Transverse colon (tissue), 4 donors: Measurements from ENCODE around the gene CCDC177. TPM values are rescaled to one million over a fixed set of nuclear protein-coding genes. Genes with fewer than 3 reads are reported as not detected.
A peak's percentile ranks its signal among the peaks of the same experiment; 100 is the strongest.

Experiments
- DNase-seq: peaks from one replicate; pipeline ENCODE4 v3.0.0-alpha.2; 2019
- H3K27ac ChIP-seq, 4 donors: fragments of 200-600 bp; sonication (generic); 2 replicates each; pipeline ENCODE4 v1.5.1; 2016 to 2018; ENCODE audit warnings: inconsistent platforms in 4 of 4
- H3K27me3 ChIP-seq: fragments of 200-600 bp; sonication (generic); 2 replicates; pipeline ENCODE4 v1.5.1; 2017; ENCODE audit warnings: inconsistent platforms
- H3K36me3 ChIP-seq, 4 donors: fragments of 200-600 bp; sonication (generic); 2 replicates each; pipeline ENCODE4 v1.5.1; 2017 to 2019; ENCODE audit warnings: inconsistent platforms in 4 of 4
- H3K4me1 ChIP-seq, 4 donors: fragments of 200-600 bp; sonication (generic); 2 replicates each; pipeline ENCODE4 v1.5.1; 2017 to 2020; ENCODE audit warnings: inconsistent platforms in 4 of 4
- H3K4me3 ChIP-seq, 4 donors: fragments of 200-600 bp; sonication (generic); 1 replicate in 1 of 4; 2 replicates in 3 of 4; pipeline versions ENCODE4 v1.5.1 to v1.6.1; 2017 to 2019; ENCODE audit warnings: inconsistent platforms in 4 of 4
- H3K9me3 ChIP-seq, 2 donors: fragments of 200-600 bp; sonication (generic); 2 replicates each; pipeline ENCODE4 v1.5.1; 2017 to 2019; ENCODE audit warnings: inconsistent platforms in 2 of 2
- EP300 ChIP-seq: sonication (generic); formaldehyde crosslinking; IDR thresholded peaks from one replicate; pipeline ENCODE4 v1.6.1; 2017; ENCODE audit warnings: antibody characterized with exemption, low read depth
- POLR2A ChIP-seq: fragments of 450-650 bp; IDR thresholded peaks from one replicate; pipeline ENCODE4 v1.6.1; 2016; ENCODE audit warnings: antibody characterized with exemption, mild to moderate bottlenecking, moderate library complexity
- POLR2AphosphoS5 ChIP-seq, 3 donors: sonication (generic); formaldehyde crosslinking; IDR thresholded peaks; one replicate each; pipeline ENCODE4 v1.6.1; 2016; ENCODE audit warnings: antibody characterized with exemption in 3 of 3
- WGBS, 2 donors: methylation state at CpG; one replicate each; pipeline ENCODE4 v1.1.5; 2018; ENCODE audit warnings: low coverage in 1 of 2; 5-methylcytosine and 5-hydroxymethylcytosine counted together
- in situ Hi-C, 4 donors: fragments of 200-750 bp; cut with MboI; loops; one replicate each; pipeline versions ENCODE4 v1.15.0 to v1.15.1; 2017; ENCODE audit warnings: low sequenced_read_pairs in 3 of 4, low pct_ligation_motif_present in 1 of 4, low pct_unique_long_range_greater_than_20kb in 1 of 4
- intact Hi-C: fragments of 100-400 bp; cut with DNase I; formaldehyde crosslinking; loops from one replicate; pipeline ENCODE4 v1.15.1; 2023; ENCODE audit warnings: low total_unique reads
- total RNA-seq, 4 donors: library from RNA; depleted of rRNA; stranded (reverse); fragments of >200 nt; gene quantifications; one replicate each; pipeline ENCODE4 v1.1.0, GENCODE V29; 2016
- TF ChIP-seq, protein P1 (sequence below), 5 experiments: fragments of 200-600 bp in 3 of 5; fragments of 450-650 bp in 2 of 5; sonication (generic) in 3 of 5; IDR thresholded peaks; 1 replicate in 2 of 5; 2 replicates in 3 of 5; pipeline ENCODE4 v1.5.1; 2016 to 2017; ENCODE audit warnings: antibody characterized with exemption in 5 of 5, inconsistent platforms in 3 of 5, mild to moderate bottlenecking in 2 of 5, moderate library complexity in 1 of 5

Gene CCDC177
- total RNA-seq, 4 donors from 2014 or later, result not detected

DNA sequence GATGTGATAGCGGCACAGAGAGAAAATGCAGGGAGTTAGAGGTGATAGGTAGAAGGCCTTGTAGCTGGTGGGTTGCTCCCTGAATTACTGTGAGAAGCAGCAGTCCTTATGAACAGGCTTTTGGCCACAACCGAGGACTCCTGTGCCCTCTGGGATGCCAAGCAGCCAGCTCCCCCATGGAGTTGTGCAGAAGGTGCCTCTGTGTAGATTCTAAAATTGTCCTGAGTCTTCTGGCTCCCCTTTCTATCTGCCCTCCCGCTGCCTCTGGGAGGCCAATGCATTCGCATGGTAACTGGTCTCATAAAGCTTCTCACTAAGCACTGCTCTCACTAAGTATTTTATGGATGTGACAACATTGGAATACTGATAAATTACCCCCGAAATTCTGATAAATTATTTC, 20.7 kb upstream of the CCDC177 start:
- in situ Hi-C loops (loop anchor here (25.0 kb wide), 1 partner anchor 417 kb away; no protein-coding TSS in a partner anchor), intact Hi-C loops (no loop called here)
- DNase-seq, result no peak
- Histone ChIP-seq H3K27ac (no peak overlapping the region), H3K27me3 (no peaks in the 10 kb centered on the region), H3K4me1 (peaks cover 0 to 4% (median 0%) of the 10 kb centered on the region in 4 donors), H3K36me3 (no peaks in the 10 kb centered on the region), H3K9me3 (no peaks in the 10 kb centered on the region), H3K4me3 (no peak overlapping the region)
- 90 to 97% methylated on average over 3 to 5 of the region's 5 CpGs for WGBS, 2 donors
- TF ChIP-seq EP300, result no peak
- no peak for TF ChIP-seq POLR2A
- TF ChIP-seq POLR2AphosphoS5 (IDR thresholded peaks at IDR 0.05), result no peak
- TF ChIP-seq, protein P1, sequence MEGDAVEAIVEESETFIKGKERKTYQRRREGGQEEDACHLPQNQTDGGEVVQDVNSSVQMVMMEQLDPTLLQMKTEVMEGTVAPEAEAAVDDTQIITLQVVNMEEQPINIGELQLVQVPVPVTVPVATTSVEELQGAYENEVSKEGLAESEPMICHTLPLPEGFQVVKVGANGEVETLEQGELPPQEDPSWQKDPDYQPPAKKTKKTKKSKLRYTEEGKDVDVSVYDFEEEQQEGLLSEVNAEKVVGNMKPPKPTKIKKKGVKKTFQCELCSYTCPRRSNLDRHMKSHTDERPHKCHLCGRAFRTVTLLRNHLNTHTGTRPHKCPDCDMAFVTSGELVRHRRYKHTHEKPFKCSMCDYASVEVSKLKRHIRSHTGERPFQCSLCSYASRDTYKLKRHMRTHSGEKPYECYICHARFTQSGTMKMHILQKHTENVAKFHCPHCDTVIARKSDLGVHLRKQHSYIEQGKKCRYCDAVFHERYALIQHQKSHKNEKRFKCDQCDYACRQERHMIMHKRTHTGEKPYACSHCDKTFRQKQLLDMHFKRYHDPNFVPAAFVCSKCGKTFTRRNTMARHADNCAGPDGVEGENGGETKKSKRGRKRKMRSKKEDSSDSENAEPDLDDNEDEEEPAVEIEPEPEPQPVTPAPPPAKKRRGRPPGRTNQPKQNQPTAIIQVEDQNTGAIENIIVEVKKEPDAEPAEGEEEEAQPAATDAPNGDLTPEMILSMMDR (IDR thresholded peaks at IDR 0.05), result no peak

DNA sequence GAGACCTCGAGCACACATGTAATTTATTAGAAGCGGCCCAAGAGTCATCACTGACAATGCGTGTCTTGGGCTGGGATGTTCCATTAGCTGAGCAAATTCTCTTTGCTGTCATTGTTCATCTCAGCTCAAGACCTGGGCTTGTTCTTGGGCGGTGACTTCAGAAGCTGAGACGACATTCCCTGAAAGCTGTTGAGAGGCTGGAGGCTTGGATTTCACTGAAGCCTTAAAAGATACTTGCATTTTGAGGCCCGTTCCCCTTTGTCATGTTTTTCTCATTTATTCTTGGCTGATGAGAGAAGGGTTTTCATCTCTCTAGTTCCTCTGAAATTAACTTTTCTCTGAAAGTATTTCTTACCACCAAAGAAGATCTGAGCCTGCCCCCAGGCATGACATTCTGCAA, 20.2 kb upstream of the CCDC177 start:
- H3K27ac ChIP-seq, result no peak overlapping the region
- H3K4me3 ChIP-seq, result no peak overlapping the region
- DNase-seq, result no peak
- peaks cover 0 to 4% (median 0%) of the 10 kb centered on the region in 4 donors for H3K4me1 ChIP-seq
- TF ChIP-seq EP300 (no peak), POLR2AphosphoS5 (IDR thresholded peaks at IDR 0.05) (no peak), POLR2A (no peak)
- TF ChIP-seq, protein P1 (IDR thresholded peaks at IDR 0.05), result no peak
- in situ Hi-C loops (loop anchor here (25.0 kb wide), 1 partner anchor 417 kb away; no protein-coding TSS in a partner anchor), intact Hi-C loops (no loop called here)
- H3K27me3 ChIP-seq, result no peaks in the 10 kb centered on the region
- H3K36me3 ChIP-seq, result no peaks in the 10 kb centered on the region
- WGBS, 2 donors, result 91 to 97% methylated on average over 3 to 6 of the region's 6 CpGs
- no peaks in the 10 kb centered on the region for H3K9me3 ChIP-seq

DNA sequence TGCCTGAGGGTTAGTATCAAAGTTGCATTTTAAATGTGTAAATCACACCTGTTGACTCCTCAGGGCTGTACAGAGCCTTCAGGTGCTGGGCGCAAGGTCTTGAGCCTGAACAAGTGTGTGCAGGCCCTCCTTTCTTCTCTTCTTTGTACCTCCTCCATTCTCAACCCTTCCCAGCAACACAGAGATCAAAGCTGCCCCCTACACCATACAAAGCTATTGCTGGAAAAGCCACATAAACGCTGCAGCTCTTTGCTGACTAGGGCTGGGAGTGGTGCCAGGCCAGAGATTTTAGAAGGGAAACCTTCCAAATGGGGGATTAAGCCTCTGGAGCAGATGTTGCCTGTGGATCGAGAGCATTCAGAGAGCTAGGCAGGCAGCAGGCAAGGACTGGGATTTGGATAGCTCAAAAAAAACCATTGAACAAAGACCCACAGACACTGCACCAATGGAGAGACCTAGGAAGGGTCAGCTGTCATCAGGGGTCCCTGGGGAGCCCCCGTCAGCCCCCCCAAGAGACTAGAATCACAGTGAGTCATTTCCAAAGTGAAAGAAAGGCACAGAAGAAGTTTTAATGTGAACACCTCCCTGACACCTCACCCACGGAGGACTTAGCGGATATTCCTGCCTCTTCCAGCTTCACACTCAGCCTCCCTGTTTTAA, 18.5 kb upstream of the CCDC177 start:
- no peaks in the 10 kb centered on the region for H3K27me3 ChIP-seq
- DNase-seq, result no peak
- 51 to 58% methylated on average over 3 to 6 of the region's 6 CpGs for WGBS, 2 donors
- intact Hi-C loops, result no loop called here
- TF ChIP-seq, protein P1 (IDR thresholded peaks at IDR 0.05), result no peak
- TF ChIP-seq POLR2AphosphoS5 (IDR thresholded peaks at IDR 0.05) (no peak), EP300 (no peak), POLR2A (no peak)
- peak overlapping the region in 1 of 4 donors; percentile 21 for H3K4me3 ChIP-seq
- H3K27ac ChIP-seq, result peak overlapping the region in 2 of 4 donors; percentile 22 to 23
- in situ Hi-C loops, result loop anchor here (25.0 kb wide), 1 partner anchor 419 kb away; no protein-coding TSS in a partner anchor
- H3K4me1 ChIP-seq, result peaks cover 0 to 4% (median 0%) of the 10 kb centered on the region in 4 donors
- no peaks in the 10 kb centered on the region for H3K9me3 ChIP-seq
- H3K36me3 ChIP-seq, result no peaks in the 10 kb centered on the region

DNA sequence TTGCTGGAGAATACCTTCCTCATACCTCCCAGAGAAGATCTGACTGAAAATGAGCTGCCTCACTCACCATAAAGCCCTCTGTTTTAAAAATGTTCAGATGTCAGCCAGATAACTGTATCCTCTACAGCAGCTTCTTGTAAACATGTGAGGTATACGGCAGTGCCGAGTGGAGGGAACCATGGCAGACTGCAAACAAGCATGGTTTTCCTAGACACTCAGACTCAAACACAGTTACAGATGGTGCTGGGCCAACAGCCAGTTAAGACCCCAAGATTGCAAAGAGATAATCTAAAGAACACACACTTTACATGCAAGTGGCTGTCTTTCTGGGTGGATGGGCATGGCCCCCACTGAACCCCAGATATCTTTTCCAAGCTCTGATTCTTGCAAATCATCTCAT, 16.6 kb upstream of the CCDC177 start:
- no peak overlapping the region for H3K4me3 ChIP-seq
- H3K4me1 ChIP-seq, result peaks cover 0 to 17% (median 2%) of the 10 kb centered on the region in 4 donors
- in situ Hi-C loops (loop anchor here (25.0 kb wide), 1 partner anchor 421 kb away; no protein-coding TSS in a partner anchor), intact Hi-C loops (no loop called here)
- H3K36me3 ChIP-seq, result no peaks in the 10 kb centered on the region
- no peak overlapping the region for H3K27ac ChIP-seq
- WGBS, 2 donors, result 76% methylated on average over 2 of the region's 2 CpGs; no CpG with 5 or more reads in 1 of the 2 donors
- TF ChIP-seq, protein P1 (IDR thresholded peaks at IDR 0.05), result no peak
- TF ChIP-seq POLR2A, result no peak
- TF ChIP-seq EP300, result no peak
- TF ChIP-seq POLR2AphosphoS5 (IDR thresholded peaks at IDR 0.05), result no peak
- no peaks in the 10 kb centered on the region for H3K9me3 ChIP-seq
- no peaks in the 10 kb centered on the region for H3K27me3 ChIP-seq
- DNase-seq, result no peak
